HG03103 (cell line): ENCODE results near the gene CHD5.

ENCODE experiments used
- ATAC-seq: cut with Tn5 transposase; IDR thresholded peaks from one replicate; pipeline ENCODE4 v1.9.1; 2021; ENCODE audit warnings: low read depth; ENCODE audit not compliant: unreplicated experiment

Gene CHD5

GRCh38 chr1:6117064-6117463, 63.1 kb downstream of the CHD5 start:
- ATAC-seq = no peak

- ATAC-seq = no peak
Observed at GRCh38 chr1:6116137-6116536, 64.0 kb downstream of the CHD5 start.

GRCh38 chr1:6113745-6114144, 66.4 kb downstream of the CHD5 start:
- ATAC-seq = no peak

- ATAC-seq = no peak
Observed at GRCh38 chr1:6113116-6113515, 67.0 kb downstream of the CHD5 start.

- no peak for ATAC-seq
Observed at GRCh38 chr1:6112690-6113005, 67.5 kb downstream of the CHD5 start.

GRCh38 chr1:6111991-6112689, 68.0 kb downstream of the CHD5 start:
- no peak for ATAC-seq

- no peak for ATAC-seq
Observed at GRCh38 chr1:6111571-6111970, 68.5 kb downstream of the CHD5 start.

GRCh38 chr1:6110326-6110725, 69.8 kb downstream of the CHD5 start:
- ATAC-seq = no peak

- ATAC-seq = no peak
Observed at GRCh38 chr1:6109688-6110087, 70.4 kb downstream of the CHD5 start.

- ATAC-seq = no peak
Observed at GRCh38 chr1:6108937-6109614, 71.0 kb downstream of the CHD5 start.

- ATAC-seq = no peak
Observed at GRCh38 chr1:6108476-6108875, 71.6 kb downstream of the CHD5 start.

- no peak for ATAC-seq
Observed at GRCh38 chr1:6107409-6108356, 72.4 kb downstream of the CHD5 start.

GRCh38 chr1:6106977-6107376, 73.1 kb downstream of the CHD5 start:
- ATAC-seq = no peak

GRCh38 chr1:6106321-6106731, 73.8 kb downstream of the CHD5 start:
- ATAC-seq = no peak

GRCh38 chr1:6105763-6106162, 74.4 kb downstream of the CHD5 start:
- no peak for ATAC-seq

- no peak for ATAC-seq
Observed at GRCh38 chr1:6105218-6105679, 74.9 kb downstream of the CHD5 start.

GRCh38 chr1:6104631-6105030, 75.5 kb downstream of the CHD5 start:
- ATAC-seq = no peak

- ATAC-seq = no peak
Observed at GRCh38 chr1:6103854-6104530, 76.1 kb downstream of the CHD5 start.

GRCh38 chr1:6103111-6103853, 76.8 kb downstream of the CHD5 start:
- no peak for ATAC-seq

- no peak for ATAC-seq
Observed at GRCh38 chr1:6102532-6102845, 77.6 kb downstream of the CHD5 start.
